LNCaP clone FGC (cell line): Measurements from ENCODE around the gene VPREB1.
"Not testable (repeated sequence)": the region's sequence is repeated elsewhere in the genome, so short reads cannot be mapped to it uniquely, and the experiment has no call there.

Experiments
- DNase-seq: peaks from one replicate; pipeline ENCODE4 v3.0.0-alpha.2; 2011; ENCODE audit warnings: low read depth
- H3K4me3 ChIP-seq: 2 replicates; pipeline ENCODE4 v1.5.1; 2011; ENCODE audit warnings: mild to moderate bottlenecking, low read depth, low read length, control low read depth
- TF ChIP-seq, protein P1 (sequence below): IDR thresholded peaks from 2 replicates; pipeline ENCODE4 v1.5.1; 2012; ENCODE audit warnings: mild to moderate bottlenecking; ENCODE audit not compliant: control insufficient read depth, insufficient read depth; ENCODE audit errors: extremely low read depth

Gene VPREB1

DNA sequence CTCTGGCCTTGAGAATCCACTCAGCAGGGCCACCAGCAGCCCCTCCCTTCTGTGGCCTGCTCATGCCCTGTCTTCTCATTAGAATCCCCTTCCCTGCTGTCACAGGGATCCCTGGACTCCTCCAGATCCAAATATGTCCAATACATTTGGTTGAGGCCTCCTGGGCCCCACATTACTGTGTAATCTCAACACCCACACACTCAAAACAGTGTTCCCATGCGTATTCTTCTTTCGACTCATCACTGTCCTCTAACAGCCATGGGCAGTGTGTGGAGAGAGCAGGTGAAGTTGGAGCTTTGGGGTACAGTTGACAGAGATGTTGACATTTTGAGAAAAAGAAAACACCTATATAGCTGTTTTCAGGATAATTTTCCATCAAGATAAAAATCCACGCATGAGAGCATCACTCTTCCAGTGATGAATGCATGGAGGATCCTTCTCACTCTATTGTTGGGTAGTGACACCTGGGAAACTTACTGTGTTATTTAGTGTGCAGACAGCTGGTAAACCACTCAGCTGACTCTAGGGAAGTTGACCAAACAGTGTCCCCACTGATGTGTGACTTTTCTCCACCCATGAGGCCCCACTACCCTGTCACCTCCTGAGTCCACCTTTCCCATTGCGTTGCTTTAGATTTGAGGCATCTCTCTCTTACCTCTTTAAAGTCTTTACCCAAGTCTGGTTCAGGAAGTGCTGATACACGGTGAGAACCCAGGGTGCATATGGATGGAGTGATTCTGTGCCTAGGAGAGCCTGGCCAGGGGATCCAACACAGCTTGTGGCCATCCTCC, 28.7 kb upstream of the VPREB1 start:
- DNase-seq = no peak
- no peak overlapping the region for H3K4me3 ChIP-seq
- TF ChIP-seq, protein P1, sequence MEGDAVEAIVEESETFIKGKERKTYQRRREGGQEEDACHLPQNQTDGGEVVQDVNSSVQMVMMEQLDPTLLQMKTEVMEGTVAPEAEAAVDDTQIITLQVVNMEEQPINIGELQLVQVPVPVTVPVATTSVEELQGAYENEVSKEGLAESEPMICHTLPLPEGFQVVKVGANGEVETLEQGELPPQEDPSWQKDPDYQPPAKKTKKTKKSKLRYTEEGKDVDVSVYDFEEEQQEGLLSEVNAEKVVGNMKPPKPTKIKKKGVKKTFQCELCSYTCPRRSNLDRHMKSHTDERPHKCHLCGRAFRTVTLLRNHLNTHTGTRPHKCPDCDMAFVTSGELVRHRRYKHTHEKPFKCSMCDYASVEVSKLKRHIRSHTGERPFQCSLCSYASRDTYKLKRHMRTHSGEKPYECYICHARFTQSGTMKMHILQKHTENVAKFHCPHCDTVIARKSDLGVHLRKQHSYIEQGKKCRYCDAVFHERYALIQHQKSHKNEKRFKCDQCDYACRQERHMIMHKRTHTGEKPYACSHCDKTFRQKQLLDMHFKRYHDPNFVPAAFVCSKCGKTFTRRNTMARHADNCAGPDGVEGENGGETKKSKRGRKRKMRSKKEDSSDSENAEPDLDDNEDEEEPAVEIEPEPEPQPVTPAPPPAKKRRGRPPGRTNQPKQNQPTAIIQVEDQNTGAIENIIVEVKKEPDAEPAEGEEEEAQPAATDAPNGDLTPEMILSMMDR = no peak

DNA sequence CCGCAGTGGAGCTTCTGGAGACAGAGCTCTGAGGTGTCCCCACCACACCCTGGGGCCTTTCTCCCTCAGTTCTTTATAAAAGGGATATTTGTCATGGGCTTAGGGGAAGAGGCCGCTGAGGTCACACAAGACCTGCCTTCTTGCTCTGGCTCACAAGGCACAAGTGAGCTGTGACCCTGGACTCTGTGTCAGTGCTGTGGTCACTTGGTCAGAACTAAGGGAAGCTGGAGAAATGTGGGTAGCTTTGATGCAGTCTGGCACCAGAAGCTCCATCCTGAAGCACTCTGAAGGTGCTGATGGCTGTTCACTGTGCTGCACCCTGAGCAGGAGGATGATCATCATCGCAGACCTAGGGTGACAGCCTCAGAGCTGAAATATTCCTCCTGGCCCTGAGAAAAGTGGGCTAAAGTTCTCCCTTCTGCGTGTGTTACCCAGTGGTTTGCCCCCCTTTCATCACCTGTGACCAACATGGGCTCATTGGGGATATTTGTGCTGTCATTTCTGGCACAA, 28.1 kb upstream of the VPREB1 start:
- DNase-seq = no peak
- TF ChIP-seq, protein P1 = no peak
- no peak overlapping the region for H3K4me3 ChIP-seq

DNA sequence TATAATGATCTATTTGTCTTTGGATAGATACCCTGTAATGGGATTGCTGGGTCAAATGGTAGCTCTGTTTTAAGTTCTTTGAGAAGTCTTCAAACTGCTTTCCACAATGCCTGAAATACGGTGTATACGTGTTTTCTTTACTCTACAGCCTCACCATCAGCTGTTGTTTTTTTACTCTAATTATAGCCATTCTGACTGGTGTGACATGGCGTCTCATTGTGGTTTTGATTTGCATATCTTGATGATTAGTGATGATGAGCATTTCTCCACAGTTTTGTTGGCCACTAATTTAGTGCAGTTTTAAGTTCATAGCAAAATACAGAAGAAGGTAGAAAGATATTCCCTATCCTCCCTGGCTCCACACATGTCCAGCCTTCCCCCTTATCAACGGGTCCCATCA, 26.3 kb upstream of the VPREB1 start:
- TF ChIP-seq, protein P1 = no peak
- no peak for DNase-seq
- no peak overlapping the region for H3K4me3 ChIP-seq

DNA sequence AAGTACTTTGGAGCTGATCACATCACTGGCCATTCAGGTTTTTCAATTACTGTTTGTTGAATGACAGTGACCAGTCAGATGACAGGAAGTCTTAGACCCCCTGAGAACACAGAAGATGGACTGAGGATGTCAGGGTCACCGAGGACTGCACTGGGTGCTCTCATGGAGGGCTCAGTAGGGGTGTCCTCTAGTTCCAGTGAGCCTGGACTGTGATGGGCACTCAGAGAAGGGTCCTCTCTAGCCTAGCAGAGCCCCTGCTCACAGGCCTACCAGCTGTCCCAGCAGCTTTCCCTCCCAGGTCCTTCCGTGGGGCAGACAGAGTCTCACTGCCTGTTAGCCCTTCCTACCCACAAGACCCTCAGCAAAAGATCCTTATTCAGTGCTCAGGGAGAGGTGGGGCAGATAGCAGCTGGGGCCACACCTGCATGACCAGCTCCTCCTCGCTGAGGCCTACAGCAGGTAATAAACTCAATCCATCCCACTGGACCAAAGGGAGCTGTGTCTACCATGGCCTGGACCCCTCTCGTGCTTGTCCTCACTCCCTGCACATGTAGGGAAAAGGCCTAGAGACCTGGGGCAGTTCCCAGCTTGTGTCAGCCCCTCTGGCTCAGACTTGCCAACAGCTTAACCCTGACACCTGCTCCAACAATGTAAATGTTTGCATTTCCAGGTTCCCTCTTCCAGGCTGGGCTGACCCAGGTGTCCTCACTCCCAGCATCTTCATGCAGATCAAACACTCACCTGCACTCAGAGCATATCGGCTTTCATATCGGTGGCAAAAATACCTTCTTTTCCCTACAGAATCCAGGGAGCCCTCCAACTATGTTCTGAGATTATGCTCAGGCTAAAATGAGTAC, 25.2 kb upstream of the VPREB1 start:
- no peak overlapping the region for H3K4me3 ChIP-seq
- TF ChIP-seq, protein P1 = no peak
- no peak for DNase-seq

DNA sequence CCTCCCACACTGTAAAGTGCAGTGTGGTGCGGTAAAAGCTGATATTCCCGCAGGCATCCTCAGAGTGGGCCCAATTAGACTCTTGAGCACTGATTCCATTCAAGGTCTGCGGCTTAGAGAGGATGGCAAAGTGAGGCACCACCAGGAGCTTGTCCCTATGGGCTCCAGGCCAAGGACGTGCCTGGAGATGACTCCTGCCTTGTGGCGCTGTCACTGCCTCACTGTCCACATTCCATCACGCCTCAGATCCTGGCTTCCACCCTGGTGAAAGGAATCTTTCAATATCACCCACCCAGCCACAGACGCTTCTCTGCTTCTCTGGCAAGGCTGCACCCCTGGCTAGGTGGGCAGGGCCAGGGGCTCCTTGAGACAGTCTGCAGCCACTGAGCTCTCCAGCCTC, 23.5 kb upstream of the VPREB1 start:
- not testable (repeated sequence) for DNase-seq, H3K4me3 ChIP-seq

DNA sequence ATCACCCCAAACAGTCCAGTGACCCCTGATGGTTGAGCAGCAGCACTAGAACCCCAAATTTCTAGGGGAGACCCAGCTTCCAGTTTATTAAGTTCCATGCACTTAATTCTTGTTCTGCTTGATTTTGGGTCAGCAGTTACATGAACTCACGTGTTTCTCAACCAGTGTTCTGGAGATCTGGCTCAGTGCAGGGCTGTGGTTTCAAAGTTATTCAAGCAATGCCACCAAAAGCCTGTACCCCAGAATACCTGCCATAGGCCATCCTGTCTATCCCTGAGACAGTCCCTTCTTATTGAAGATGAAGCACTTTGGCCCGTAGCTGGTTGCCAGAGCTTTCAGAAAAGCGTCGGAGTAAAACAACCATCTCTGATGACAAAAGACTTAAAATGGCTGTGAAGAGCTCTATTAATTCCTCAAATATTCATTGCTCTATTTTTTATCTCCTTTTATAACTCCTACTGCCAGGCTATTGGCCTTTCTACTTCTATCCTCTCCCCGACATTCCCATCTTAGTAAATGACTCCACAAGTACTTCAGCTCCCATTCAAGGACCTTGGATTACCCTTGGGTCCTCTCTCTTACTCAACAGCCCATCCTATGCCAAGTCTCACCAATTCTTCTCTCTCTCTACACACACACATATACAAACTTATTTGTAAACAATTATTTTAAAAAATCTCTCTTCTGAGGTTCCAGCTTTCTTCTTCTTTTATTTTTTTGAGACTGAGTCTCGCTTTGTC, 18.0 kb upstream of the VPREB1 start:
- TF ChIP-seq, protein P1 = no peak
- no peak overlapping the region for H3K4me3 ChIP-seq
- DNase-seq = no peak

DNA sequence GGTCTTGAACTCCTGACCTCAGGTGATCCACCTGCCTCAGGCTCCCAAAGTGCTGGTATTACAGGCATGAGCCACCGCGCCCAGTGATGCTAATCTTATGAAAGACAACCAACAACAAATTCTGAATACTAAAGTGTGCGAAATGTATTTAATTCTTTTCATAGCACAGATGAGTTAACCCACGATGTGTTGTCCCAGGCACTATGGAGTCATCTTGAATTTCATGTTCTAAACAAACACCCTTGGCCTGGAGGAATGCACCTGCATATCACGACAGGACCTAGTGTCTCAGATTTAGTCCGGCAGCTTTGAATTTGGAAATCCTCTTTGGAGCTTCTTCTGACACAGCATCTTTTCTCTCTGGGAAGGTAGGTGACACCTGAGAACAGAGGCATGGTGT, 16.2 kb upstream of the VPREB1 start:
- TF ChIP-seq, protein P1 = no peak
- no peak overlapping the region for H3K4me3 ChIP-seq
- DNase-seq = no peak
